OCI-LY1 (cell line): ENCODE results near the gene RPS6KA6.

Source experiments
- H2AFZ ChIP-seq: fragments of 200-600 bp; sonication (generic), shearing (Covaris generic); 2 replicates; pipeline ENCODE4 v1.6.0; 2014; ENCODE audit warnings: antibody characterized with exemption, mild to moderate bottlenecking, low read length
- H3F3A ChIP-seq: fragments of 200-600 bp; sonication (generic), shearing (Covaris generic); 2 replicates; pipeline ENCODE4 v1.6.0; 2014; ENCODE audit warnings: mild to moderate bottlenecking, antibody characterized with exemption, low read length, moderate library complexity; ENCODE audit not compliant: insufficient read depth
- H3K27ac ChIP-seq: fragments of 200-600 bp; sonication (generic); 2 replicates; pipeline ENCODE4 v1.5.1; 2014; ENCODE audit warnings: low read length, mixed run types, mild to moderate bottlenecking, low read depth; ENCODE audit not compliant: poor library complexity, severe bottlenecking
- H3K27me3 ChIP-seq: fragments of 200-600 bp; sonication (generic); 2 replicates; pipeline ENCODE4 v1.6.0; 2014; ENCODE audit warnings: antibody characterized with exemption, mild to moderate bottlenecking, low read length, moderate library complexity; ENCODE audit not compliant: insufficient read depth
- H3K36me3 ChIP-seq: fragments of 200-600 bp; sonication (generic); 2 replicates; pipeline ENCODE4 v1.6.1; 2014; ENCODE audit warnings: mild to moderate bottlenecking, antibody characterized with exemption, low read length, moderate library complexity, mixed read lengths; ENCODE audit not compliant: insufficient read depth
- H3K4me1 ChIP-seq: fragments of 200-600 bp; sonication (generic); 2 replicates; pipeline ENCODE4 v1.5.1; 2014; ENCODE audit warnings: mild to moderate bottlenecking, low read length, moderate library complexity; ENCODE audit not compliant: insufficient read depth, severe bottlenecking
- H3K4me2 ChIP-seq: fragments of 200-600 bp; sonication (generic), shearing (Covaris generic); 2 replicates; pipeline ENCODE4 v1.6.1; 2014; ENCODE audit warnings: low read length
- H3K4me3 ChIP-seq: fragments of 200-600 bp; sonication (generic); 2 replicates; pipeline ENCODE4 v1.5.1; 2014; ENCODE audit warnings: low read length, low read depth, mild to moderate bottlenecking, mixed read lengths; ENCODE audit not compliant: poor library complexity, severe bottlenecking
- H3K79me2 ChIP-seq: fragments of 200-600 bp; shearing (Covaris generic); 2 replicates; pipeline ENCODE4 v1.6.1; 2016; ENCODE audit warnings: mixed run types, low read length, mixed read lengths; ENCODE audit not compliant: insufficient read depth
- H3K9ac ChIP-seq: fragments of 200-600 bp; sonication (generic), shearing (Covaris generic); 2 replicates; pipeline ENCODE4 v1.6.1; 2014; ENCODE audit warnings: mild to moderate bottlenecking, low read length, mixed read lengths
- H3K9me2 ChIP-seq: fragments of 200-600 bp; sonication (generic), shearing (Covaris generic); 2 replicates; pipeline ENCODE4 v1.6.1; 2014; ENCODE audit warnings: low read depth, mild to moderate bottlenecking, low read length, mixed read lengths
- H3K9me3 ChIP-seq: fragments of 200-600 bp; shearing (Covaris generic); 2 replicates; pipeline ENCODE4 v1.6.1; 2014; ENCODE audit warnings: low read length, mixed read lengths
- H4K20me1 ChIP-seq: fragments of 200-600 bp; sonication (generic), shearing (Covaris generic); 2 replicates; pipeline ENCODE4 v1.6.0; 2016; ENCODE audit warnings: mild to moderate bottlenecking, low read length; ENCODE audit not compliant: insufficient read depth
- CTCF ChIP-seq: fragments of 200-600 bp; sonication (generic), shearing (Covaris generic); IDR thresholded peaks from 2 replicates; pipeline ENCODE4 v1.5.1; 2017; ENCODE audit warnings: mild to moderate bottlenecking, antibody characterized with exemption, low read length, moderate library complexity, mixed read lengths
- EZH2 ChIP-seq: fragments of 200-600 bp; sonication (generic), shearing (Covaris generic); IDR thresholded peaks from 2 replicates; pipeline ENCODE4 v1.8.0; 2017; ENCODE audit warnings: borderline replicate concordance, mixed run types, mild to moderate bottlenecking, antibody characterized with exemption, low read length, moderate library complexity, mixed read lengths

Gene RPS6KA6

GRCh38 chrX:84170931-84171330 is 17.1 kb downstream of the RPS6KA6 start:
- Histone ChIP-seq H3K4me3 (no peak overlapping the region), H3K4me2 (no peak overlapping the region), H3K36me3 (no peaks in the 10 kb centered on the region), H3F3A (no peaks in the 10 kb centered on the region), H3K9me2 (no peaks in the 10 kb centered on the region), H3K9ac (no peak overlapping the region), H3K79me2 (no peaks in the 10 kb centered on the region), H2AFZ (no peak overlapping the region), H3K9me3 (no peaks in the 10 kb centered on the region), H4K20me1 (no peaks in the 10 kb centered on the region), H3K27me3 (no peaks in the 10 kb centered on the region), H3K27ac (no peak overlapping the region), H3K4me1 (no peaks in the 10 kb centered on the region)
- TF ChIP-seq CTCF = no peak
- TF ChIP-seq EZH2 = no peak

- no peak overlapping the region for H3K4me3 ChIP-seq
- no peaks in the 10 kb centered on the region for H4K20me1 ChIP-seq
- no peaks in the 10 kb centered on the region for H3K36me3 ChIP-seq
- H3K4me1 ChIP-seq = no peaks in the 10 kb centered on the region
- no peak overlapping the region for H3K4me2 ChIP-seq
- no peaks in the 10 kb centered on the region for H3K9me3 ChIP-seq
- no peak overlapping the region for H3K27ac ChIP-seq
- no peak for TF ChIP-seq EZH2
- no peak for TF ChIP-seq CTCF
- no peaks in the 10 kb centered on the region for H3K9me2 ChIP-seq
- no peaks in the 10 kb centered on the region for H3K27me3 ChIP-seq
- H2AFZ ChIP-seq = no peak overlapping the region
- no peaks in the 10 kb centered on the region for H3F3A ChIP-seq
- no peaks in the 10 kb centered on the region for H3K79me2 ChIP-seq
- no peak overlapping the region for H3K9ac ChIP-seq
These were observed 19.4 kb downstream of the RPS6KA6 start for GRCh38 chrX:84168574-84168973.

GRCh38 chrX:84168095-84168494 is 19.9 kb downstream of the RPS6KA6 start:
- Histone ChIP-seq H3K27ac (no peak overlapping the region), H3K4me1 (no peaks in the 10 kb centered on the region), H3K4me3 (no peak overlapping the region), H3K79me2 (no peaks in the 10 kb centered on the region), H3K27me3 (no peaks in the 10 kb centered on the region), H3K9me3 (no peaks in the 10 kb centered on the region), H3K9ac (no peak overlapping the region), H3K4me2 (no peak overlapping the region), H3K36me3 (no peaks in the 10 kb centered on the region), H3K9me2 (no peaks in the 10 kb centered on the region), H4K20me1 (no peaks in the 10 kb centered on the region), H2AFZ (no peak overlapping the region), H3F3A (no peaks in the 10 kb centered on the region)
- TF ChIP-seq EZH2 = no peak
- TF ChIP-seq CTCF = no peak
